Right lobe of liver (tissue), 6 donors: ENCODE data around the gene LHX5. TPM values are rescaled to one million over a fixed set of nuclear protein-coding genes. Genes with fewer than 3 reads are reported as not detected.

Experiments
- ATAC-seq, 4 donors: fragments of 200-7000 bp; cut with Tn5 transposase; one replicate each; pipeline ENCODE4 v1.9.1; 2020; ENCODE audit warnings: mild to moderate bottlenecking in 4 of 4, moderate library complexity in 4 of 4
- DNase-seq, 3 donors: peaks; one replicate each; pipeline ENCODE4 v3.0.0-alpha.2; 2020
- H3K27ac ChIP-seq, 3 donors: fragments of 200-600 bp; one replicate each; pipeline ENCODE4 v1.8.0; 2022
- H3K27me3 ChIP-seq, 2 donors: fragments of 200-600 bp; one replicate each; pipeline ENCODE4 v1.8.0; 2022
- H3K36me3 ChIP-seq, 4 donors: fragments of 200-600 bp; sonication (generic) in 1 of 4; one replicate each; pipeline versions ENCODE4 v1.5.1 to v1.8.0; 2017 to 2022; ENCODE audit warnings: control low read depth in 1 of 4
- H3K4me1 ChIP-seq, 4 donors: fragments of 200-600 bp; sonication (generic) in 1 of 4; one replicate each; pipeline versions ENCODE4 v1.5.1 to v1.8.0; 2017 to 2022; ENCODE audit warnings: control low read depth in 1 of 4
- H3K4me3 ChIP-seq, 3 donors: fragments of 200-600 bp; one replicate each; pipeline ENCODE4 v1.8.0; 2022
- H3K9me3 ChIP-seq, 4 donors: fragments of 200-600 bp; sonication (generic) in 1 of 4; one replicate each; pipeline versions ENCODE4 v1.5.1 to v1.8.0; 2017 to 2022; ENCODE audit warnings: control low read depth in 1 of 4
- POLR2A ChIP-seq: fragments of 450-650 bp; IDR thresholded peaks from one replicate; pipeline ENCODE4 v1.6.1; 2017; ENCODE audit warnings: antibody characterized with exemption, mild to moderate bottlenecking
- WGBS: methylation state at CpG from one replicate; pipeline ENCODE4 v1.1.6; 2018; ENCODE audit warnings: low coverage, low lambda C conversion rate; ENCODE audit not compliant: insufficient coverage; ENCODE audit errors: missing lambda C conversion rate; 5-methylcytosine and 5-hydroxymethylcytosine counted together
- intact Hi-C, 2 donors: fragments of 100-400 bp; cut with DNase I; formaldehyde crosslinking; loops; one replicate each; pipeline versions ENCODE4 v1.11.2 to v1.14.1; 2022
- total RNA-seq, 6 experiments: library from RNA; depleted of rRNA in 2 of 6; stranded (reverse); fragments of >200 nt in 2 of 6; fragmentation: NEBNext Ultra II Directional in 3 of 6; extraction: Animal tissue kit (Norgen Biotek cat#: 25700) in 3 of 6; gene quantifications; one replicate each; pipeline versions ENCODE4 v1.1.0 to v1.2.4, GENCODE V29; 2016 to 2023
- TF ChIP-seq, protein P1 (sequence below), 4 donors: fragments of 200-600 bp in 3 of 4; fragments of 450-650 bp in 1 of 4; IDR thresholded peaks; one replicate each; pipeline versions ENCODE4 v1.5.1 to v1.8.0; 2016 to 2022; ENCODE audit warnings: antibody characterized with exemption in 4 of 4, mild to moderate bottlenecking in 2 of 4
- donor health status: DM: no; HTN: yes; CAD: no.
- donor health status: DM: no; HTN: no; CAD: no.
- donor health status: DM: no; HTN: no; CAD: no.
- donor health status: DM: no; HTN: yes; CAD: no.
- donor health status: DM: no; HTN: yes; CAD: no.

The LHX5 gene
- total RNA-seq, 6 experiments from 2014 or later = not detected

GRCh38 chr12:113449839-113450238, 21.8 kb downstream of the LHX5 start:
- Histone ChIP-seq H3K36me3 (no peaks in the 10 kb centered on the region), H3K4me3 (no peak overlapping the region), H3K27ac (no peak overlapping the region), H3K9me3 (no peaks in the 10 kb centered on the region), H3K27me3 (no peaks in the 10 kb centered on the region), H3K4me1 (no peaks in the 10 kb centered on the region)
- WGBS = 100% methylated on average over 1 of the region's 1 CpG
- DNase-seq = no peak
- no peak for TF ChIP-seq POLR2A
- TF ChIP-seq, protein P1, sequence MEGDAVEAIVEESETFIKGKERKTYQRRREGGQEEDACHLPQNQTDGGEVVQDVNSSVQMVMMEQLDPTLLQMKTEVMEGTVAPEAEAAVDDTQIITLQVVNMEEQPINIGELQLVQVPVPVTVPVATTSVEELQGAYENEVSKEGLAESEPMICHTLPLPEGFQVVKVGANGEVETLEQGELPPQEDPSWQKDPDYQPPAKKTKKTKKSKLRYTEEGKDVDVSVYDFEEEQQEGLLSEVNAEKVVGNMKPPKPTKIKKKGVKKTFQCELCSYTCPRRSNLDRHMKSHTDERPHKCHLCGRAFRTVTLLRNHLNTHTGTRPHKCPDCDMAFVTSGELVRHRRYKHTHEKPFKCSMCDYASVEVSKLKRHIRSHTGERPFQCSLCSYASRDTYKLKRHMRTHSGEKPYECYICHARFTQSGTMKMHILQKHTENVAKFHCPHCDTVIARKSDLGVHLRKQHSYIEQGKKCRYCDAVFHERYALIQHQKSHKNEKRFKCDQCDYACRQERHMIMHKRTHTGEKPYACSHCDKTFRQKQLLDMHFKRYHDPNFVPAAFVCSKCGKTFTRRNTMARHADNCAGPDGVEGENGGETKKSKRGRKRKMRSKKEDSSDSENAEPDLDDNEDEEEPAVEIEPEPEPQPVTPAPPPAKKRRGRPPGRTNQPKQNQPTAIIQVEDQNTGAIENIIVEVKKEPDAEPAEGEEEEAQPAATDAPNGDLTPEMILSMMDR (IDR thresholded peaks at IDR 0.05) = no peak
- intact Hi-C loops = no loop called here
- no peak for ATAC-seq

GRCh38 chr12:113449299-113449698, 22.4 kb downstream of the LHX5 start:
- no peak for TF ChIP-seq POLR2A
- TF ChIP-seq, protein P1 (IDR thresholded peaks at IDR 0.05) = no peak
- WGBS = 81% methylated on average over 2 of the region's 2 CpGs
- no peak overlapping the region for H3K4me3 ChIP-seq
- DNase-seq (no peak), ATAC-seq (no peak)
- no peaks in the 10 kb centered on the region for H3K27me3 ChIP-seq
- no peak overlapping the region for H3K27ac ChIP-seq
- H3K9me3 ChIP-seq = no peaks in the 10 kb centered on the region
- intact Hi-C loops = no loop called here
- H3K4me1 ChIP-seq = no peaks in the 10 kb centered on the region
- H3K36me3 ChIP-seq = no peaks in the 10 kb centered on the region

GRCh38 chr12:113448873-113449272, 22.8 kb downstream of the LHX5 start:
- DNase-seq = no peak
- 39% methylated on average over 7 of the region's 7 CpGs for WGBS
- H3K4me1 ChIP-seq = no peaks in the 10 kb centered on the region

DNA sequence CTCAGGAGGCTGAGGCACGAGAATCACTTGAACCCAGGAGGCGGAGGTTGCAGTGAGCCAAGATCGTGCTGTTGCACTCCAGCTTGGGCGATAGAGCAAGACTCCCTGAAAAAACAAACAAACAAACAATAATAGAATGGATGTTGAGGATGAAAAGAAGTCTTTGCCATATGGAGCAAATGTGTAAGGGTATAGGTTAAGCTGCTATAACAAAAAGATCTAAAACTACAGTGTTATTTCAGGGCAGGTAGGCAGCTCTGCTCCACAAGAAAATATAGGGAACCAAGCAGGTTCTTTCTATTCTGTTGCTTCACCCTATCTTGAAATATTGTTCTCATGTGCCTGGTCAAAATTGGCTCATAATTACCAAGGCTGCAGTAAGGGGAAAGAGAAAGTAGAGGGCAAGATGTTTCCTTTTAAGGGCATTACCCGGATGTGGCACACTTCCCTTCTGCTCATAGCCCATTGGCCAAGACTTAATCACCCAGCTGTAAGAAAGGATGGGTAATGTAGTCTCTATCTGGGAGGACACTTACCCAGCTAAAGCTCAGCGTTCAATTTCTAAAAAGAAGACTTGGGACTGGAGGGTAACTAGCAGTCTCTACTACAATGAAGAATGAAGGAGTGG, 26.0 kb downstream of the LHX5 start:
- 61% methylated on average over 6 of the region's 6 CpGs for WGBS
- H3K36me3 ChIP-seq = no peaks in the 10 kb centered on the region
- TF ChIP-seq POLR2A = no peak
- TF ChIP-seq, protein P1 (IDR thresholded peaks at IDR 0.05) = no peak
- ATAC-seq (no peak), DNase-seq (no peak)
- no peaks in the 10 kb centered on the region for H3K9me3 ChIP-seq
- H3K27ac ChIP-seq = no peak overlapping the region
- no peaks in the 10 kb centered on the region for H3K27me3 ChIP-seq
- H3K4me1 ChIP-seq = no peaks in the 10 kb centered on the region
- intact Hi-C loops = no loop called here
- no peak overlapping the region for H3K4me3 ChIP-seq

More at GRCh38 chr12:113448873-113449272, 22.8 kb downstream of the LHX5 start:
- intact Hi-C loops = no loop called here
- H3K4me3 ChIP-seq = no peak overlapping the region
- no peaks in the 10 kb centered on the region for H3K27me3 ChIP-seq
- no peaks in the 10 kb centered on the region for H3K9me3 ChIP-seq
- H3K27ac ChIP-seq = no peak overlapping the region
- no peak for ATAC-seq
- TF ChIP-seq, protein P1 (IDR thresholded peaks at IDR 0.05) = no peak
- no peak for TF ChIP-seq POLR2A
- no peaks in the 10 kb centered on the region for H3K36me3 ChIP-seq
